Measurements from ENCODE around the gene IL26.
"Not testable (repeated sequence)": the region's sequence is repeated elsewhere in the genome, so short reads cannot be mapped to it uniquely, and the experiment has no call there.

Gene IL26

GRCh38 chr12:68190301-68190700 lies 35.3 kb downstream of the IL26 start:
- DNase-seq = no peak

- DNase-seq = peak; percentile 43
These were observed 35.8 kb downstream of the IL26 start for GRCh38 chr12:68189821-68190242.

- no peak for DNase-seq
These were observed 40.0 kb downstream of the IL26 start for GRCh38 chr12:68185598-68185997.

- DNase-seq = peak; percentile 51
These were observed 44.5 kb downstream of the IL26 start for GRCh38 chr12:68180792-68181744.

- no peak for DNase-seq
These were observed 46.7 kb downstream of the IL26 start for GRCh38 chr12:68178774-68179439.

- no peak for DNase-seq
These were observed 47.4 kb downstream of the IL26 start for GRCh38 chr12:68178184-68178583.

- no peak for DNase-seq
These were observed 48.0 kb downstream of the IL26 start for GRCh38 chr12:68177562-68177961.

GRCh38 chr12:68176257-68176656 lies 49.4 kb downstream of the IL26 start:
- no peak for DNase-seq

- DNase-seq = peak; percentile 62
These were observed 50.0 kb downstream of the IL26 start for GRCh38 chr12:68175557-68176061.

- not testable (repeated sequence) for DNase-seq
These were observed 50.8 kb downstream of the IL26 start for GRCh38 chr12:68174761-68175160.

GRCh38 chr12:68173792-68174191 lies 51.8 kb downstream of the IL26 start:
- DNase-seq = no peak

- no peak for DNase-seq
These were observed 54.9 kb downstream of the IL26 start for GRCh38 chr12:68170726-68171125.

- DNase-seq = no peak
These were observed 56.3 kb downstream of the IL26 start for GRCh38 chr12:68169213-68169889.

- DNase-seq = no peak
These were observed 59.2 kb downstream of the IL26 start for GRCh38 chr12:68166317-68166831.

GRCh38 chr12:68163560-68164081 lies 62.0 kb downstream of the IL26 start:
- no peak for DNase-seq

GRCh38 chr12:68162374-68162773 lies 63.2 kb downstream of the IL26 start:
- DNase-seq = no peak

GRCh38 chr12:68159681-68160304 lies 65.8 kb downstream of the IL26 start, which contains the start of gene IFNG:
Gene IFNG, minus strand, starts transcription at chr12:68159740. Its CDS starts 125 bp downstream, at chr12:68159615.
- DNase-seq = no peak

GRCh38 chr12:68158432-68158831 lies 67.2 kb downstream of the IL26 start:
- DNase-seq = peak; percentile 15

GRCh38 chr12:68157380-68157779 lies 68.2 kb downstream of the IL26 start:
- peak; percentile 13 for DNase-seq

GRCh38 chr12:68156636-68157035 lies 69.0 kb downstream of the IL26 start:
- DNase-seq = no peak

- DNase-seq = no peak
These were observed 70.8 kb downstream of the IL26 start for GRCh38 chr12:68154779-68155178.

All from CD4-positive, alpha-beta T cell treated with Interleukin-6 for 4 hours (primary cell).